DMS153 treated with DMSO at 0.1 percent for 48 hours (cell line): ENCODE data around the gene PDE1C.

Experiments used
- DNase-seq: peaks from one replicate; lab custom pipeline; 2025; ENCODE audit not compliant: unreplicated experiment; lab: John Stamatoyannopoulos, UW

Gene PDE1C

GRCh38 chr7:32001948-32002347, 68.3 kb downstream of the PDE1C start:
- DNase-seq: no peak

- no peak for DNase-seq
Measured at GRCh38 chr7:31997423-31997822, 72.8 kb downstream of the PDE1C start.

GRCh38 chr7:31995134-31995533, 75.1 kb downstream of the PDE1C start:
- no peak for DNase-seq

- no peak for DNase-seq
Measured at GRCh38 chr7:31991846-31992245, 78.4 kb downstream of the PDE1C start.

- no peak for DNase-seq
Measured at GRCh38 chr7:31991406-31991805, 78.8 kb downstream of the PDE1C start.

GRCh38 chr7:31986878-31987518, 83.2 kb downstream of the PDE1C start:
- DNase-seq: peak; percentile 15

GRCh38 chr7:31982962-31983361, 87.2 kb downstream of the PDE1C start:
- DNase-seq: no peak

GRCh38 chr7:31981874-31982390, 88.3 kb downstream of the PDE1C start:
- DNase-seq: no peak

- no peak for DNase-seq
Measured at GRCh38 chr7:31979690-31980330, 90.4 kb downstream of the PDE1C start.

GRCh38 chr7:31975546-31975945, 94.7 kb downstream of the PDE1C start:
- DNase-seq: no peak

GRCh38 chr7:31974351-31974750, 95.9 kb downstream of the PDE1C start:
- no peak for DNase-seq

- DNase-seq: no peak
Measured at GRCh38 chr7:31971049-31971667, 99.0 kb downstream of the PDE1C start.

GRCh38 chr7:31970501-31970900, 99.7 kb downstream of the PDE1C start:
- no peak for DNase-seq

GRCh38 chr7:31963569-31964175, 106.5 kb downstream of the PDE1C start:
- no peak for DNase-seq

- no peak for DNase-seq
Measured at GRCh38 chr7:31962246-31962645, 108.0 kb downstream of the PDE1C start.

GRCh38 chr7:31958226-31958625, 112.0 kb downstream of the PDE1C start:
- DNase-seq: no peak

GRCh38 chr7:31957756-31958155, 112.5 kb downstream of the PDE1C start:
- no peak for DNase-seq

GRCh38 chr7:31957090-31957720, 113.0 kb downstream of the PDE1C start:
- DNase-seq: no peak

- DNase-seq: no peak
Measured at GRCh38 chr7:31955641-31956040, 114.6 kb downstream of the PDE1C start.

GRCh38 chr7:31955021-31955420, 115.2 kb downstream of the PDE1C start:
- DNase-seq: no peak

GRCh38 chr7:31954500-31954899, 115.7 kb downstream of the PDE1C start:
- DNase-seq: no peak
